Sigmoid colon (tissue), 3 donors: ENCODE measurements around the gene ISOC1.

Source experiments
- CTCF ChIP-seq, 4 experiments: fragments of 450-650 bp in 3 of 4; fragments of 200-600 bp in 1 of 4; IDR thresholded peaks; one replicate each; pipeline ENCODE4 v1.5.1; 2016 to 2019; ENCODE audit warnings: antibody characterized with exemption in 4 of 4, mild to moderate bottlenecking in 3 of 4, moderate library complexity in 2 of 4
- POLR2A ChIP-seq, 2 donors: fragments of 450-650 bp; IDR thresholded peaks; one replicate each; pipeline ENCODE4 v1.6.1; 2016; ENCODE audit warnings: antibody characterized with exemption in 2 of 2, mild to moderate bottlenecking in 2 of 2, moderate library complexity in 2 of 2

GRCh38 chr5:129061849-129062248 lies 32.7 kb upstream of the ISOC1 start:
- TF ChIP-seq CTCF (IDR thresholded peaks at IDR 0.05) (no peak), POLR2A (IDR thresholded peaks at IDR 0.05) (no peak)
